Measurements from ENCODE around the gene IGF1R. TPM values are rescaled to one million over a fixed set of nuclear protein-coding genes. Genes with fewer than 3 reads are reported as not detected.

Gene IGF1R
- total RNA-seq, 1 experiment from 2014 or later: 24.1 TPM

DNA sequence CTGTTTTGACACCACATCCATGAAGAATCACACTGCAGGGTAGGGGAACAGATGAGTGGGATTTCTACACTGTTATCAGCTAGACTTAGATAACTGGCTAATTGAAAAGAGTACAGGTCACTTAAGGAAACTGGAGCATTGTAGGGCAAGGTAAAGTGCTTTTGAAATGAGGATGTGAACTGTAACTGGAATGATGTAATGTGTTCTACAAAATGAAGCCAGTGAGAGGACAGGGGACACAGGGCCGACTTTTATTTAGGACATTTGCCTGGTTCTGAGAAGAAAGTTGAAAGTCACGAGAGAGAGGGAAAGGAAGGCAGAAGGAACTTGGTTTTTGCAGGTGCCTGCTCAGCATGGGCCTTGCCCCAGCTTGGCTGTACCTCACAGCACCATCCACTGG is 50.5 kb downstream of the IGF1R start:
- H3K9me3 ChIP-seq (replicated peaks): no peaks in the 10 kb centered on the region
- peaks cover 57% of the 10 kb centered on the region for H3K4me1 ChIP-seq
- no peak overlapping the region for H3K27ac ChIP-seq
- H3K4me3 ChIP-seq: no peak overlapping the region
- no peak for DNase-seq
- H3K27me3 ChIP-seq: no peaks in the 10 kb centered on the region
- no peaks in the 10 kb centered on the region for H3K36me3 ChIP-seq

GRCh38 chr15:98699591-98700424 is 51.5 kb downstream of the IGF1R start:
- H3K9me3 ChIP-seq (replicated peaks): no peaks in the 10 kb centered on the region
- peak overlapping the region; percentile 65 for H3K27ac ChIP-seq
- peaks cover 50% of the 10 kb centered on the region for H3K4me1 ChIP-seq

DNA sequence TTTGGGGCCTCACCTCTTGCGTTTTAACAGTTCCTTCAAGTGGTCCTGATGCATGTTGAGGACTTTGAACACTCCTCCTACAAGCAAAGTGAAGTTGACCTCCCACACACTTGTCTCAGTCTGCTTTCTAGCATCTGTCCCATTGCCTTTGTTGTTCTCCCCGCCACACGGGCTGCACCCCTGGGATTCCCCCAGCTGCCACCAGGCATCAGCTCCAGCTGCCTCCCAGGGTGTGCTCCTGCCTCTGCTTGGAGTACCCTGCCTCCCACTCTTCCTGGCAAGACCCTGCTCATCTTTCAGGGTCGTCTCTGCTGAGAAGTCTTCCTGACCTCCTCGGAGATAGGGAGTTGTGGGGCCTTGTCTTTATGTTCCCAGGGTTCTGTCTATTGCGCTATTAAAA is 52.2 kb downstream of the IGF1R start:
- Histone ChIP-seq H3K27me3 (no peaks in the 10 kb centered on the region), H3K9me3 (replicated peaks) (no peaks in the 10 kb centered on the region), H3K27ac (peak overlapping the region; percentile 65), H3K36me3 (no peaks in the 10 kb centered on the region), H3K4me3 (no peak overlapping the region), H3K4me1 (peaks cover 43% of the 10 kb centered on the region)
- peak; percentile 92 to 95 for DNase-seq

More at GRCh38 chr15:98699591-98700424, 51.5 kb downstream of the IGF1R start:
- no peak overlapping the region for H3K4me3 ChIP-seq
- peak in 1 of 2 experiments; percentile 45 for DNase-seq
- no peaks in the 10 kb centered on the region for H3K36me3 ChIP-seq
- H3K27me3 ChIP-seq: no peaks in the 10 kb centered on the region

DNA sequence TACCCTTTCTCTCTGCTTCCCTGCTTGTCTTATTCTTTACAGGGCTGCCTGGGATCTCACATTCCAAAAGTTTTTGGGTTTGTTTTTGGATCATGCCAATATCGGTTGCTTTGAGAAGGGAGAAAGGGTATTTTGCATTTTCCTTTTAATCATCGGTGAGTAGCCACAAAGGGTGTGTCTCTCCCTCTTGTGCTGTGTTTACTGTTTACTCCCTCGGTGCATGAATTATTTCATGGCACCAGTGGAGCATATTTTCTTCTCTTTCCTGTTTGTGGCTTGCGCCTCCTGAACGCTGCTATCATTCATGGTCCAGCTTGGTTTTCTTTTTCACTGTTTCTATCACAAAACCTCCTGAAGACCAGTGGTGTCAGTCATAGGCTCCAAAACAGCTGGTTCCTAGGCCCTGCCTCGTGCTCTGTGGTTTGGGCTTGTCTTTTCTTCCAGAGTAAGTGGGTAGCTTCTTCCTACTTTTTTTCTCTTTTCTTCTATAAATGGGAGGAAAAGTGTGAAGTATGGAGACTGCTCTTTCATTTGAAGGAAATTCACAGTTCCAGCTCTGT is 54.9 kb downstream of the IGF1R start:
- Histone ChIP-seq H3K9me3 (replicated peaks) (no peaks in the 10 kb centered on the region), H3K4me3 (no peak overlapping the region), H3K4me1 (peaks cover 43% of the 10 kb centered on the region), H3K36me3 (peaks cover 5% of the 10 kb centered on the region; the same call in 1 of the 2 replicates), H3K27ac (peak overlapping the region; percentile 61), H3K27me3 (no peaks in the 10 kb centered on the region)
- peak; percentile 51 to 75 for DNase-seq

- no peak overlapping the region for H3K4me3 ChIP-seq
- no peak for DNase-seq
- peaks cover 8% of the 10 kb centered on the region; the same call in 1 of the 2 replicates for H3K36me3 ChIP-seq
- H3K4me1 ChIP-seq: peaks cover 29% of the 10 kb centered on the region
- H3K9me3 ChIP-seq (replicated peaks): no peaks in the 10 kb centered on the region
- no peak overlapping the region for H3K27ac ChIP-seq
- H3K27me3 ChIP-seq: no peaks in the 10 kb centered on the region
Measured at GRCh38 chr15:98705070-98705469, 56.7 kb downstream of the IGF1R start.

GRCh38 chr15:98706387-98706786 is 58.0 kb downstream of the IGF1R start:
- Histone ChIP-seq H3K9me3 (replicated peaks) (no peaks in the 10 kb centered on the region), H3K27ac (no peak overlapping the region), H3K4me3 (no peak overlapping the region), H3K36me3 (peaks cover 8% of the 10 kb centered on the region; the same call in 1 of the 2 replicates), H3K4me1 (peaks cover 18% of the 10 kb centered on the region), H3K27me3 (no peaks in the 10 kb centered on the region)
- DNase-seq: no peak

DNA sequence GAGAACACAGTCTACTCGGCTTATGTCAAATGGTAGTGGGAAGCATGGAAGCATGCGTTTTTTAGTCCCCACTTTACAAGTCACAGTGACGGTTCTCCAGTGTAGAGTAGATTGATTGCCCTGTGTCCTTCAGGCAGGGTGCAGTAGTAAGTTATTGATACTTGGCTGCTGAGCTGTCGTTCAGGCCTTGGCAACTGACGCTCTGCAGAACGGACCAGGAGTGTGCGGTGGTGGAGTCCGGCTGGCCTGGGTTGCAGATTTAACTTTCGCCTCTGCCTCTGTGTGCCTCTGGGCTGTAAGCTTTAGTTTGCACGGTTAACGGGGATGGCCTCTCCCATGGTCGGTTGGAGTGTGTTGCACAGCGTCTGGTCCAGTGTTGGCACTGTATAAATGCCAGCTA is 58.6 kb downstream of the IGF1R start:
- H3K36me3 ChIP-seq: peaks cover 8% of the 10 kb centered on the region
- no peak for DNase-seq
- peaks cover 14% of the 10 kb centered on the region for H3K4me1 ChIP-seq
- no peak overlapping the region for H3K4me3 ChIP-seq
- no peaks in the 10 kb centered on the region for H3K27me3 ChIP-seq
- H3K9me3 ChIP-seq (replicated peaks): no peaks in the 10 kb centered on the region; the same call in 1 of the 2 replicates
- H3K27ac ChIP-seq: no peak overlapping the region

GRCh38 chr15:98708037-98708590 is 59.8 kb downstream of the IGF1R start:
- Histone ChIP-seq H3K36me3 (peaks cover 8% of the 10 kb centered on the region), H3K4me3 (no peak overlapping the region), H3K9me3 (replicated peaks) (no peaks in the 10 kb centered on the region; the same call in 1 of the 2 replicates), H3K4me1 (peaks cover 9% of the 10 kb centered on the region), H3K27ac (no peak overlapping the region), H3K27me3 (no peaks in the 10 kb centered on the region)
- no peak for DNase-seq

GRCh38 chr15:98711810-98712209 is 63.5 kb downstream of the IGF1R start:
- H3K9me3 ChIP-seq (replicated peaks): no peaks in the 10 kb centered on the region; the same call in 1 of the 2 replicates
- no peak for DNase-seq

GRCh38 chr15:98712845-98713584 is 64.7 kb downstream of the IGF1R start:
- Histone ChIP-seq H3K4me3 (no peak overlapping the region), H3K27ac (no peak overlapping the region), H3K27me3 (no peaks in the 10 kb centered on the region), H3K9me3 (replicated peaks) (no peaks in the 10 kb centered on the region; the same call in 1 of the 2 replicates), H3K4me1 (peaks cover 20% of the 10 kb centered on the region), H3K36me3 (peaks cover 6% of the 10 kb centered on the region)
- DNase-seq: no peak

More at GRCh38 chr15:98711810-98712209, 63.5 kb downstream of the IGF1R start:
- Histone ChIP-seq H3K27me3 (no peaks in the 10 kb centered on the region), H3K27ac (no peak overlapping the region), H3K4me1 (peaks cover 10% of the 10 kb centered on the region), H3K36me3 (peaks cover 8% of the 10 kb centered on the region), H3K4me3 (no peak overlapping the region)

DNA sequence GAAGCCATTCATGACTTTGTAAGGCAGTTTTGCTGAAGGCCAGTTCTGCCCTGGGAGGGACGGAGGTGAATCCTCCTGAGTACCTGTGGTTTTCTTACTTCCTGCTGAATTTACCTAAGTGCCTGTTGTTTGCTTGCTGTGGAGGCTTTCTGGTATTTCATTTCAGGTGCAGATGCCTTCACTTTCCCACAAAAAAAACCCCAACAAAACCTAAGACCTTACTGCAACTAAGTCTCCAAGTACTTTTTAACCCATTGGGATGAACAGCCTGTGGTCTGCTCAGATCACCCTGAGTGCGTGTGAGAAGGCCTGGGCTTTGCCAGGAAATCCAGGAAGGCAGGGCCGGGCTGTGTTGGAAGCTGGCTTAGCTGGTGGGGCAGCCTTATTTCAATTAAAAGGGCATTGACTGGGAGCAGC is 65.3 kb downstream of the IGF1R start:
- no peaks in the 10 kb centered on the region; the same call in 1 of the 2 replicates for H3K36me3 ChIP-seq
- no peak overlapping the region for H3K4me3 ChIP-seq
- H3K9me3 ChIP-seq (replicated peaks): no peaks in the 10 kb centered on the region; the same call in 1 of the 2 replicates
- H3K4me1 ChIP-seq: peaks cover 24% of the 10 kb centered on the region
- no peak overlapping the region for H3K27ac ChIP-seq
- H3K27me3 ChIP-seq: no peaks in the 10 kb centered on the region
- DNase-seq: no peak

DNA sequence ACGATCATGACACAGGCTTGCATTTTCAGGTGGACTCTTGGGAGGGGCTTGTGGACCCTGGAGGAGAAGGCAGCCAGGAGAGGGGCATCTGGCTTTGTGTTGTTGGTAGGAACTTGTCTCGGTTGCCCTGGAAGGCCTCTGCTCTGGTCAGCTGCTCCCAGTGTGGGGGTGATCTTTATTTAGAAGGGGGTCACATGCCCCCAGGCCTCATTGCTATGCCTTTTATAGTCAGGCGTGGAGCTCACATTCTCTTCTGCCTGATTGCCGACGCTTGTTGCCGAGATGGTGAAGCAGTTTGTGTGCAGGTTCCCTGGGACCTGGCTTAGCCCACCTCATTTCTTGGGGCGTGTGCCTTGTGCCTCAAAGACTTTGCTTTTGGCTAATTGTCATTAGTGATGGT is 66.6 kb downstream of the IGF1R start:
- Histone ChIP-seq H3K27me3 (no peaks in the 10 kb centered on the region), H3K27ac (no peak overlapping the region), H3K4me3 (no peak overlapping the region), H3K9me3 (replicated peaks) (no peaks in the 10 kb centered on the region; the same call in 1 of the 2 replicates), H3K4me1 (peaks cover 36% of the 10 kb centered on the region), H3K36me3 (no peaks in the 10 kb centered on the region; the same call in 1 of the 2 replicates)
- no peak for DNase-seq

DNA sequence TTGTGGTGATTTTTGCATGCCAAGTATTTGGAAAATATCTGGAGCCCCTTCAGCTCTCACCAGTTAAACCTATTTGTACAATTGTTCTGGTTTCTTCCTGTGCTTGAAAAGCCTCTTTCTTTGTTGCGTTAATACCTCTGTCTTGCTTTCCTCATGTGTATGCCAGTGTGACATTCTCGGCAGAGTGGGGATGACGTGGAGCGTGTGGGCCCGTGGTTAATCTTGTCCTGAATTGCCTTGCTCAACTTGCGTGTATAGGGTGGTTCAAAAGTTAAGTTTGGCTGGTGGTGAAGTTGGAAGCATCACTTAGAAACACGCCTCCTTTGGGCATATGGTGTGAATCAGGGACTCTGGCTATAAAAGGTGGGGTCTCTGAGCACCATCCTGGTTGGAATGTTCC is 67.1 kb downstream of the IGF1R start:
- DNase-seq: no peak

GRCh38 chr15:98715890-98716443 is 67.6 kb downstream of the IGF1R start:
- Histone ChIP-seq H3K4me1 (peaks cover 45% of the 10 kb centered on the region), H3K27me3 (no peaks in the 10 kb centered on the region), H3K36me3 (no peaks in the 10 kb centered on the region; the same call in 1 of the 2 replicates), H3K4me3 (no peak overlapping the region), H3K27ac (no peak overlapping the region), H3K9me3 (replicated peaks) (no peaks in the 10 kb centered on the region; the same call in 1 of the 2 replicates)
- peak; percentile 47 to 60 for DNase-seq

More for the DNA sequence above, 67.1 kb downstream of the IGF1R start:
- H3K36me3 ChIP-seq: no peaks in the 10 kb centered on the region; the same call in 1 of the 2 replicates
- no peaks in the 10 kb centered on the region for H3K27me3 ChIP-seq
- no peaks in the 10 kb centered on the region; the same call in 1 of the 2 replicates for H3K9me3 ChIP-seq (replicated peaks)
- peaks cover 41% of the 10 kb centered on the region for H3K4me1 ChIP-seq
- H3K27ac ChIP-seq: no peak overlapping the region
- H3K4me3 ChIP-seq: no peak overlapping the region
